H1 (cell line): ENCODE results near the gene EXD3.

Source experiments
- ASH2L ChIP-seq: fragments of 200-600, 300-600 bp; sonication (generic); IDR thresholded peaks from one replicate; pipeline ENCODE4 v1.7.1; 2017; ENCODE audit warnings: low read length
- ATF2 ChIP-seq: IDR thresholded peaks from 2 replicates; pipeline ENCODE4 v1.6.1; 2012; ENCODE audit warnings: low read length, inconsistent platforms
- CHD1 ChIP-seq: IDR thresholded peaks from 2 replicates; pipeline ENCODE4 v1.6.1; 2012; ENCODE audit warnings: low read depth, low read length, improper control_type of control experiment
- CHD2 ChIP-seq: IDR thresholded peaks from 2 replicates; pipeline ENCODE4 v1.6.1; 2012; ENCODE audit warnings: low read length, improper control_type of control experiment
- EGR1 ChIP-seq: IDR thresholded peaks from 2 replicates; pipeline ENCODE4 v1.6.1; 2011; ENCODE audit warnings: low read depth, low read length, borderline replicate concordance
- EZH2 ChIP-seq: fragments of 200-600 bp; sonication (generic); IDR thresholded peaks from 2 replicates; pipeline ENCODE4 v1.7.1; 2012; ENCODE audit warnings: low read depth, mild to moderate bottlenecking, moderate library complexity, low read length, inconsistent platforms; ENCODE audit not compliant: severe bottlenecking
- JUND ChIP-seq: IDR thresholded peaks from 2 replicates; pipeline ENCODE4 v1.6.1; 2011; ENCODE audit warnings: mild to moderate bottlenecking, improper control_type of control experiment, low read length
- KDM5A ChIP-seq: fragments of 200-600 bp; IDR thresholded peaks from 2 replicates; pipeline ENCODE4 v1.7.1; 2012; ENCODE audit warnings: mild to moderate bottlenecking, low read length, inconsistent platforms, mixed read lengths
- POLR2AphosphoS5 ChIP-seq: IDR thresholded peaks from 2 replicates; pipeline ENCODE4 v1.6.1; 2011; ENCODE audit warnings: low read depth, low read length
- RAD21 ChIP-seq, 2 experiments: IDR thresholded peaks in 1 of 2; conservative IDR thresholded peaks in 1 of 2; 2 replicates each; pipeline ENCODE4 v1.6.1; 2011; ENCODE audit warnings: low read depth in 2 of 2, low read length in 2 of 2, improper control_type of control experiment in 1 of 2, inconsistent platforms in 1 of 2, mild to moderate bottlenecking in 1 of 2, moderate library complexity in 1 of 2
- TAF1 ChIP-seq: IDR thresholded peaks from 2 replicates; pipeline ENCODE4 v1.6.1; 2011; ENCODE audit warnings: mild to moderate bottlenecking, low read depth, low read length
- ZNF274 ChIP-seq: IDR thresholded peaks from 2 replicates; pipeline ENCODE4 v1.7.0; 2012; ENCODE audit warnings: low read length, borderline replicate concordance; ENCODE audit errors: extremely low read depth
- TF ChIP-seq, protein P1 (sequence below), 3 experiments: IDR thresholded peaks; 1 replicate in 2 of 3; 2 replicates in 1 of 3; pipeline versions ENCODE4 v1.5.1 to v1.6.1; 2011; ENCODE audit warnings: low read length in 3 of 3, mild to moderate bottlenecking in 3 of 3, inconsistent platforms in 2 of 3, low read depth in 1 of 3, moderate library complexity in 1 of 3; ENCODE audit not compliant: insufficient read depth in 1 of 3; ENCODE audit errors: control extremely low read depth in 1 of 3
- TF ChIP-seq, protein P2 (sequence below): IDR thresholded peaks from 2 replicates; pipeline ENCODE4 v1.6.1; 2011; ENCODE audit warnings: low read length, improper control_type of control experiment

DNA sequence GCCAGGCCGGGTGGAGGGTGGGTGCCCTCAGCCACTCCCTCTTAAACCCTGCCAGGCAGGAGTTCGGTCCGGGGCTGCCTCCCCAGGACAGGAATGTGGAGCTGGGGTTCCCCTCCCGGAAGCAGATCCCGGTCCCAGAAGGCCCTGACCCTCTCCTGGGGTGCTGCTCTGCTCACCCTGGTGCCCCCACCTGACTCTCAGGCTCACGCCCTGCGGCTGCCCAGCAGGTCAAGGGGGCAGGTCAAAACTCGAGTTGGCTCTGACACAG lies 117.2 kb downstream of the EXD3 start:
- TF ChIP-seq, protein P1, sequence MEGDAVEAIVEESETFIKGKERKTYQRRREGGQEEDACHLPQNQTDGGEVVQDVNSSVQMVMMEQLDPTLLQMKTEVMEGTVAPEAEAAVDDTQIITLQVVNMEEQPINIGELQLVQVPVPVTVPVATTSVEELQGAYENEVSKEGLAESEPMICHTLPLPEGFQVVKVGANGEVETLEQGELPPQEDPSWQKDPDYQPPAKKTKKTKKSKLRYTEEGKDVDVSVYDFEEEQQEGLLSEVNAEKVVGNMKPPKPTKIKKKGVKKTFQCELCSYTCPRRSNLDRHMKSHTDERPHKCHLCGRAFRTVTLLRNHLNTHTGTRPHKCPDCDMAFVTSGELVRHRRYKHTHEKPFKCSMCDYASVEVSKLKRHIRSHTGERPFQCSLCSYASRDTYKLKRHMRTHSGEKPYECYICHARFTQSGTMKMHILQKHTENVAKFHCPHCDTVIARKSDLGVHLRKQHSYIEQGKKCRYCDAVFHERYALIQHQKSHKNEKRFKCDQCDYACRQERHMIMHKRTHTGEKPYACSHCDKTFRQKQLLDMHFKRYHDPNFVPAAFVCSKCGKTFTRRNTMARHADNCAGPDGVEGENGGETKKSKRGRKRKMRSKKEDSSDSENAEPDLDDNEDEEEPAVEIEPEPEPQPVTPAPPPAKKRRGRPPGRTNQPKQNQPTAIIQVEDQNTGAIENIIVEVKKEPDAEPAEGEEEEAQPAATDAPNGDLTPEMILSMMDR (IDR thresholded peaks at IDR 0.05; ENCODE audit: control extremely low read depth in 1 of 3, insufficient read depth in 1 of 3, low read depth in 1 of 3, low read length in 3 of 3): no peak
- TF ChIP-seq ATF2: no peak
- TF ChIP-seq, protein P2, sequence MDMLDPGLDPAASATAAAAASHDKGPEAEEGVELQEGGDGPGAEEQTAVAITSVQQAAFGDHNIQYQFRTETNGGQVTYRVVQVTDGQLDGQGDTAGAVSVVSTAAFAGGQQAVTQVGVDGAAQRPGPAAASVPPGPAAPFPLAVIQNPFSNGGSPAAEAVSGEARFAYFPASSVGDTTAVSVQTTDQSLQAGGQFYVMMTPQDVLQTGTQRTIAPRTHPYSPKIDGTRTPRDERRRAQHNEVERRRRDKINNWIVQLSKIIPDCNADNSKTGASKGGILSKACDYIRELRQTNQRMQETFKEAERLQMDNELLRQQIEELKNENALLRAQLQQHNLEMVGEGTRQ: no peak
- no peak for TF ChIP-seq ASH2L
- TF ChIP-seq CHD1: no peak
- no peak for TF ChIP-seq ZNF274
- TF ChIP-seq TAF1: no peak
- no peak for TF ChIP-seq EGR1
- TF ChIP-seq JUND: no peak
- no peak for TF ChIP-seq KDM5A
- no peak for TF ChIP-seq POLR2AphosphoS5
- TF ChIP-seq EZH2: no peak
- no peak for TF ChIP-seq RAD21 (IDR thresholded peaks at IDR 0.05 in 1 of 2, conservative IDR thresholded peaks at IDR 0.05 in 1 of 2; ENCODE audit: low read depth in 2 of 2, low read length in 2 of 2)
- no peak for TF ChIP-seq CHD2
